ENCODE results near the gene CDK15.
"Not testable (repeated sequence)": the region's sequence is repeated elsewhere in the genome, so short reads cannot be mapped to it uniquely, and the experiment has no call there.

Gene CDK15

DNA sequence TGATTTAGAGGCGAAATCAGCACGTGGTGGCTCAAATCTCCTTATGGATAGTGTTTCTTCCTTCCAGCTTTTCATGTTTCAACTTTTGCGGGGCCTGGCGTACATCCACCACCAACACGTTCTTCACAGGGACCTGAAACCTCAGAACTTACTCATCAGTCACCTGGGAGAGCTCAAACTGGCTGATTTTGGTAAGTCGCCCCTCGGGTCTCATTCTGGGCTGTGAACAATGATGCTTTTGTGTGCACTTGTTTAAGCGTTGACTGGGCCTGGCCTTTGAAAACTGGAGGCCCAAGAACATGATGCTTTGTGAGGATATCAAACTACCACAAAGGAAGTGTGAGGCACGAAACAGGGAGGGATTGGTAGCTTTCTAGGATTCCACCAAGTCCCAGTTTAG lies 27.4 kb downstream of the CDK15 start:
- DNase-seq: no peak

- DNase-seq: no peak
These were observed 28.7 kb downstream of the CDK15 start for GRCh38 chr2:201835066-201835465.

GRCh38 chr2:201837391-201837790 lies 31.1 kb downstream of the CDK15 start:
- DNase-seq: no peak

GRCh38 chr2:201837824-201838431 lies 31.6 kb downstream of the CDK15 start:
- DNase-seq: no peak

DNA sequence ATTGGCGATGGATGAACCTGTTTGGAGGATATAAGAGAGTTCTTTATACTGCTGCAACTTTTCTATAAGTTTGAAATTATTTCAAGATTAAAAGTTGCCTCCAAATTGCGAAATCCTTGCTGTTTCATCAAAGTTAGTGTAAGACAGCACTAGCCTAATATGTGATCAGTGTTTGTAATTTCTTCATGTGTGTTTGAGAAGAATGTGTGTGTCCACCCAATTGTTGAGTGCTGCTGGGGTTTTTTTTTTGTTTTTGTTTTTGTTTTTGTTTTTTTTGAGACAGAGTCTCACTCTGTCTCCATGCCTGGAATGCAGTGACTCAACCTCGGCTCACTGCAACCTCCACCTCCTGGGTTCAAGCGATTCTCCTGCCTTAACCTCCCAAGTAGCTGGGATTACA lies 33.4 kb downstream of the CDK15 start:
- no peak for DNase-seq

DNA sequence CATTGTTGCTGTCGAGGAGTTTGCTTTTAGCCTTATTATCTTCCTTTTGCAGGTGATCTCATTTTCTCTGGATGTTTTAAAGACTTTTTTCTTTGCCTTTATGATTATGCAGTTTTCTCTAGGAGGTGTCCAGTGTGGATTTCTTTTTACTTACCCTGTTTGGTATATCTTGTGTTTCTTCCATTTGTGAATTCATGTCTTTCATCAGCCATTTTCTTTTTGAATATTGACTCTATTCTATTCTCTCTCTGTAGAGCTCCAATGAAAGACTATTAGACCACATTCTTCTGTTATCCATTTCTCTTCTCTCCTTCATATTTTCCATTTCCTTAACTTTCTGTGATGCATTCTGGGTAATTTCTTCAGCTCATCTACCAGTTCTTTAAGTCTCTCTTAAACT lies 34.4 kb downstream of the CDK15 start:
- DNase-seq: no peak

DNA sequence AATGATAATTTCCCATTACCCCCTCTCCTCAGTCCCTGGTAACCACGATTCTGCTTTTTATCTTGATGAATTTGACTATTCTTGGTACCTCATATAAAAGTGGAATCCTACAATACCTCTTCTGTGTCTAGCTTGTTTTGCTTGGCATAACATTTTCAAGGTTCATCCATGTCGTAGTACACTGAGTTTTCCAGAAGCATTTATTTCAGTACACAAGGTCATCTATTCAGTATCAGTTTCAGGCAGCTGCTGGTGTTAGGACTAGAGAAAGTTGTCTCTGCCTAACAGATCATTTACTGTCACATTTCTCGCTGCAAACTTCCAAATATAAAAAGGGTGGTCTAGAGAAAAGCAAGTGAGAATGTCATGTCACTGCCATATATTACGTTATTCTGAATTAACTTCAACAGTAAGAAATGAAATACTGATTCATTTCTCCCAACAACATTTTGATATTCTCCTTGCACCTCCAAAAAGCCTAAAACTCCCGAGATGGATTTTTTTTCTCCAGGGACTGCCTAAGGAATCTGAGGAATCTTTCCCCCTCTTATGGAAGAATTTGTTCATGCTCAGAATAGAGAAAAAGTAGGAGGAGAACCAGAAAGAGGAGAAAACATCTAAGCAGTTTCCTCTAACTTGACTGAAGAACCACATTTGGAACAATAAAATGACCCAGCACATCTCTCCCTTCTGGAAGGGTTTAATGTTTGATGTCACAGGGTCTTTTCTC lies 36.0 kb downstream of the CDK15 start:
- DNase-seq: no peak

DNA sequence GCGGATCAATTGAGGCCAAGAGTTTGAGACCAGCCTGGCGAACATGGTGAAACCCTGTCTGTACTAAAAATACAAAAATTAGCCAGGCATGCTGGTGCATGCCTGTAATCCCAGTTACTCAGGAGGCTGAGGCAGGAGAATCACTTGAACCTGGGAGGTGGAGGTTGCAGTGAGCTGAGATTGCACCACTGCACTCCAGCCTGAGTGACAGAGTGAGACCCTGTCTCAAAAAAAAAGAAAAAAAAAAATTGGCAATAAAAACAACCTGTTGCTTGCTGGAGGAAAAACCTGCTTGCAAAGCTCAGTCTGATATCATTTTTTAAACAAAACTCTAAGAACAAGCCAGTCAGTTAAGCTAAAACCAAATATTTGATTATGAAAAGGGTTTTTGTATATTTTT lies 38.6 kb downstream of the CDK15 start:
- DNase-seq: not testable (repeated sequence)

DNA sequence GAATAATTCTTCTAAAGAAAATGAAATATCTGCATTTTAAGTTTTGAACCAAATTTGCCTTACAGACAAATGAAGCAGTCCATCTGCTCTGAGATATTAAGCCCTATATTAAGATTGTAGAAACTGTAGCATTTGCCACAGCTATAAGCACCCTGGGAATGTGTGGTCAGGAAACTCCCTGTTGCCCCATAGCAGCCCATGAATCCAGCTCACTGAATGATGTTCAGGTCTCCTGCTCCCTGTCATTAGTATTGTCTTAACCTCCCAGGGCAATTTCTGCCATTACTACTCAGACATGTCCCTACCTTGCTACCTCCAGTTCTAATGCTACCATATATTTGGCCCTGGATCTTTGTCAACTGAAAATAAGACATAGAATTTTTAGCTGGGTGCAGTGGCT lies 41.1 kb downstream of the CDK15 start:
- no peak for DNase-seq

GRCh38 chr2:201852462-201852861 lies 46.1 kb downstream of the CDK15 start:
- no peak for DNase-seq

- DNase-seq: no peak
These were observed 46.6 kb downstream of the CDK15 start for GRCh38 chr2:201852878-201853415.

DNA sequence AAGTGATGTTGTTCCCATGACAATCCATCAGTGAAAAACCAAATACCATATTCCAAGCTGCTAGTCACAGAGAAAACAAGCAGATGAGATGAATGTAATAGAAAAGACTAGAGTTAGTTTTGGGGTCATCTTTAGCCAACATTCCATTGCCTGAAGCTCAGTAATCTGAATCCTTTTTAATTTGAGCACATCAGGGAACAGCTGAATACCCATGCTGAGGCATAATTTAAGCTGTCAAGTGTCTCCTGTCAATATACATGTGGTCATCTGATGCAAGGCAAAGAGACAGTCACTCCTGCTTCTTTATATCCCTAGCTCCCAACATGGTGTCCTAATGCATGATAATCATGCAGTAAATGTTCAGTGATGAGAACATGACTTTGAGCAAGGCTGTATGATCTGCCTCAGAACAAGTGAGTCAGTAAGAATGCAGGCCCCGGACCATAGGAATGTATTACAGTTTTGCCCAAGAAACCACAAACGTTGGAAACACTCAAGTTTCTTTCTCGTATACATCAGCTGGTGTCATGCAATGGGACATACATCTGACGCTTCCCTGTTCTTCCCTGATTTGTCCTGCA lies 48.0 kb downstream of the CDK15 start:
- DNase-seq: no peak

- no peak for DNase-seq
These were observed 48.5 kb downstream of the CDK15 start for GRCh38 chr2:201854841-201855240.

DNA sequence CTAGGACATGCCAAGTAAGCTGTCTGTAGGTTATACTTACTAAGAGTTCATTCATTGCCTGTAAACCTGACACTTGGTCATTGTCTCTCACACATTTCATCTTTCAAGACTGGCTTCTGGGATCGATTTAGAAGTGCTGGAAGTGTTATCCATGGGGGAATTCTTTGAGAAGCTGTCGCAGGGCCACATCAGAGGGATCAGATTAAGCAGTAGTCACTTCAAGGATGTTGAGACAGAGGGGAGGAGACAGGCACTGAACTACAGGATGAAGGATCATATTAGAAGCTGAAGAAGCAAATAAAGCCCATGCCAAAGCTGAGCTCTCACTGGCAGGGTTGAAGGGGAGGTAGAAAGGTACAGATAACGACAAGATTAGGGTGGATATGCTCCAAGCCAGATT lies 49.0 kb downstream of the CDK15 start:
- no peak for DNase-seq

DNA sequence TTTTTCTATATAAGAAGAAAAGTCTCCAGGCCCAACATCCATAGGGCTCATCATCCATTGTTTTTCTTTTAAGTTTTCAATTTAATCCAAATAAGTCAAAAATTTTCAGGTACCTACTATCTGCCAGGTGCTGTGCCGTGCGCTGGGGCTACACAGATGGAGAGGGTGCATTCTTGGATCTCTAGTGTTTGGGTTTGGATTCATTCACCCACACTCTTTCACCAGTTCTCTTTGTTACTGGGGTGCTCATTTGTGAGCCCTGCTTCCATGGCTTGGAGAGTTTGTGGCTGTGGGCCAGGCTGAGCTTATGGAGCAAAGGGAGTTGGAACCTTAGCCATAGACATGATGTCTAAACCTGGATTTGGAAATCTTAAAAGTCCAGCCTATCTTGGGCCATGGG lies 51.0 kb downstream of the CDK15 start:
- no peak for DNase-seq

DNA sequence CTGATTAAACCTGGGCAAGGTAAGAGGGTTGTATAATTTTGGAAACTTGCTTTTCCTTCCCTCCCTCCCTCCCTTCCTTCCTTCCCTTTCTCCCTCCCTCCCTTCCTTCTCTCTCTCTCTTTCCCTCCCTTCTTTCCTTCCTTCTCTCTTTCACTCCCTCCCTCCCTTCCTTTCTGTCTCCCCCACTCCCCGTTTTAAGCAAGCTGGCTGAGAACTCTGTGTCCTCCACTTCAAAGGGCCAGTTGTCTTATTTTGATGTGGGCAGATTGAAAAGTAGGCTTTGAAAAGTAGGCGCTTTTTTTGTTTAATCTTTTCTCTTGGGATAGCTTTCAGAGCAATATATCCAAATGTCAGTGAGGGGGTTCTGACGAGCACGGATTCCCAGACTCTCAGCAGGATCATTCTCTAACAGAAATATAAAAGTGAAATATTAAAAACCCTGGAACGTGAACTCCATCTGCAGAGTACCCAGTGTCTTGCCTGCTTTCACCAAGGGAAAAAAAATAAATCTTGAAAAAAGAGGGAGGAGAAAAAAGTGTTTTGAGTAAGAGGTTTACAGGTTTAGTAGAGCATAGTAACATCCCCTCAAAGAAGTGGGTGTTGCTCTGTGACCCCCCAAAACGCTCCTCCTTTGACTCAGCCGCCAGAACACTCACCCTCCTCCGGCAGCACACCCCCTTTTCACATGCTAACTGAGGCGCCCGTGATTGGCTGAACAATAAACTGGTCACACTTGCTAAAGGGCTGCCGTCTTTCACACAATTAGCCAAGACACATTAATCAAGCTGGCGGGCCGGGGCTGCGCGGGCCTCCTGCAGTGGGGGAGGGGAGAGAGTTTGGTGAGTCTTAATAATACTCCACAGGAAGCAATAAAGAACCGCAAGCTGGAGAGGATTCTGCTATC lies 52.2 kb downstream of the CDK15 start:
- peak; percentile 13 for DNase-seq

- no peak for DNase-seq
These were observed 53.6 kb downstream of the CDK15 start for GRCh38 chr2:201859949-201860348.

DNA sequence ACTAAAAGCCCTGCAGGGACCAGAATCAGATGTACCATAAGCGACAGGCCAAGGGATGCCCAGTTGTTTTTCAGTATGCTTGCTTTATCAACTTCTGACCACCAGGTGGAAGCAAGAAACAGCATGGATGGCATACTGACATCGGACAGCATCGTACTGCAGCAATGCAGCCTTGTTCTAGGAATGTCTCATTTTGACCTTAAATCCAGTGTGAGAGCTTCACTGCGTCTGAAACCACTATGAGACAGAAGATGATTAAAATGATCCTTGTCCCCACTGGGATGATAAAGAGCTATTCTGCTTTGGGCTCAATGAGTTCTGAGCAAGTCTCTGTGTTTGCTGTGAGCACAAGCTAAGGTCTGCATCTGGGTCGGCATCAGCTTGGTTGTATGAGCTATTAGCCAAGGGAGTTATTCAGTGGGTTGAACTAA lies 54.3 kb downstream of the CDK15 start:
- peak; percentile 36 for DNase-seq

GRCh38 chr2:201862843-201863242 lies 56.5 kb downstream of the CDK15 start:
- DNase-seq: no peak

DNA sequence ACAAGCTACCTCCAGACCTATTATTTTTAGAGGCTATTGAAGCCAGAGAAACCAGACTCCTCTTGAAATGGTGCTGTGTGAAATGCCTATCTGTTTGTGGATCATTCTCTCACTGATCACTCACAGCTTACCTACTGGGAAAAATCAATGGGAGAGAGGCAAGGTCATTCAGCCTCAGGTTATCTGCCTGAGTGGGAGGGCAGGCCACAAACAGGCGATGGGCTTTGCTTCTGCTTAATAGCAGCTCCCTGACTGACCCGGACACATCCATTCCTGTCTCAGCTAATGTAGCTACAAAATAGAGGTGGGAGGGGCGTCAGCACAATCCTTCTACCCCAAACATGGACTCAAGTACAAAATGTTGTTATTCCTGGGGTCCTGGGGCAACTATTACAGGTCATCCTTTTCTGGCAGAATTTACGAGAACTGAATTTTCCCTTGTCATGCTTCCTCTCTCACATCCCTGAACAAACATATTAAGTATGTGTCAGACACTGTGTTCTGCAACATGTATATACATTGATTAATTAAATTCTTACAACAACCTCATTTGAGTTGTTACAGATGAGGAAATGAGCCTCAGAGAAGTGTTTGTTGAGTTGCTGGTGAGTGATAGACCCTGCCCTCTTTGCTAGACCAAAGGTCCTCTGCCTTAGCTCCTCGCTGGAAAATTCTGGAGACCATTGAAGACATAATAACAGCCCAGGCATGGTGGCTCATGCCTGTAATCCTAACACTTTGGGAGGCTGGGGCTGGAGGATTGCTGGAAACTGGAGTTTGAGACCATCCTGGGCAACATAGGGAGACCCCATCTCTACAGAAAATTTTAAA lies 60.5 kb downstream of the CDK15 start:
- no peak for DNase-seq

- DNase-seq: no peak
These were observed 65.1 kb downstream of the CDK15 start for GRCh38 chr2:201871471-201871870.

DNA sequence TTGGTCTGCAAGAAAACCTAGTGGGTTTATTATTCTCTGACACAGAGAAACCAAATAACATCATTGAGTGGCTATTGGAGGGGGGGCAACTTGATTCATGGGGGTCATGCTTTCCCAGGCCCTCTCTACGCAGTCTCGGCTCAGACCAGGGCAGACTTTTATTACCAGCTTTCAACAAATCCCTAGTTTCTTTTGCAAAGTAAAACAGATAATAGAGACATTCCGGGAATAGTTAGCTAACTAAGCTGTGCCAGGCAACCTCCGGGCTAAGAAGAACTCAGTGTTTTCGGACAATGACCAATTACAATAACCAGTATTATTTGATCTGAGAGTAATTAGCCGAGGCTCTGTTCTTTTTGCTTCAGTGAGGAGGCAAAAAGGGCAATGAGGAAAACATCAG lies 66.3 kb downstream of the CDK15 start:
- no peak for DNase-seq

Measured in CD4-positive, alpha-beta T cell treated with Interleukin-6 for 4 hours (primary cell).